GM18502 (cell line): ENCODE results near the gene SORT1.
"Not testable (repeated sequence)": the region's sequence is repeated elsewhere in the genome, so short reads cannot be mapped to it uniquely, and the experiment has no call there.

Source experiments
- ATAC-seq: cut with Tn5 transposase; IDR thresholded peaks from one replicate; pipeline ENCODE4 v1.9.1; 2021; ENCODE audit warnings: mild to moderate bottlenecking; ENCODE audit not compliant: unreplicated experiment, poor library complexity

SORT1 gene

DNA sequence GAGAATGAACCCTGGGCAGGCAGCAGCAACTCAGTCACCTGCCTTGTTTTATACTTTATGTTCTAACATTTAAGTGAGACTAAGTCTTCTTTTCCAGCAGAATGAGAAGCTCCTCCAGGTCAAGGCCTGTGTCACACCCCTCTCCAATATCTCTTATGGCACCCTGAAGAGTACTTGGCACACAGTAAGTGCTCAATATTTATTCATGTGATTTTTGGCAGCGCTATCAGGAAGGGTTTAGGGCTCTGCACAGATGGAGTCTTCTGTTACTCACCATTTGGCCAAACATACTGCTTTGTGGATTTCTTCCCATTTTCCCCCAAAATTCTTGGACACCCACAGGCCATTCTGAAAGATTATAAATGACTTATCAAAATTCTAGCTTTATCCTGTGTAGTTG, 47.1 kb downstream of the SORT1 start:
- ATAC-seq, result no peak

DNA sequence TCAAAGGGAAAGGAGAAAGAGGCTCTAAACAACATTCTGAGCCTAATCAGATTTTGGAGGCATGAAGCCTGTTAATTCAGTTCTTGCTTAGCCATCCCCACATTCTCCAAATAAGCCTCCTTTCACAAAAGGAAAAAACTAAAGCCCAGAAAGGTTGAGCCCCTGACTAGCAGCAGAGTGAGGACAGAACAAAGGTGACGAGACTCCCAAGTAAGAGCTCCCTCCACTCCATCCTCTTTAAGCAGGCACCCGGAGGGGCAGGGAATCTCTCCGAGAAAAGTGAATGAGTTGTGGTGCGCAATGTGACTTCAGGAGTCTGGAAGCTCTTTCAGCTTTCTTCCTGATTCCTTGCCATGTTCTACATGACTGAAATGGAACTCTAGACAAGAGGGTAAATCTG, 47.5 kb downstream of the SORT1 start:
- ATAC-seq, result no peak

DNA sequence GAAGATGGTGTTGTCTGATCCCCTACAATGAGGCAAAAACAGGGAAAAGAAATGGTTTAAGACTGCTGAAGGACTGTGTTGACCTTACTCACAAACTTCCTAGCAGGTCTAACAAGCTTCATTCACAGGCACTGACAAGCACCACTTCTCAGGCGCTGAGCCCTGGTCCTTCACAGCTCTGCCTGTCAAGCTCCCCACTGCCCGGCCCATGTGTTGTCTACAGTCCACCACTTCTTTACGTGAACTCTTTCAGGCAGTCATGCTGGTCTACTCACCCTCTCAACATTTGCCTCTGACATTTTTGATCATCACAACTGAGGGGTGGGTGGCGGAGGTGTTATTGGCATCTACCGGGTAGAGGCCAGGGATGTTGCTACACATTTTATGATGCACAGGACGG, 50.2 kb downstream of the SORT1 start:
- ATAC-seq, result no peak

DNA sequence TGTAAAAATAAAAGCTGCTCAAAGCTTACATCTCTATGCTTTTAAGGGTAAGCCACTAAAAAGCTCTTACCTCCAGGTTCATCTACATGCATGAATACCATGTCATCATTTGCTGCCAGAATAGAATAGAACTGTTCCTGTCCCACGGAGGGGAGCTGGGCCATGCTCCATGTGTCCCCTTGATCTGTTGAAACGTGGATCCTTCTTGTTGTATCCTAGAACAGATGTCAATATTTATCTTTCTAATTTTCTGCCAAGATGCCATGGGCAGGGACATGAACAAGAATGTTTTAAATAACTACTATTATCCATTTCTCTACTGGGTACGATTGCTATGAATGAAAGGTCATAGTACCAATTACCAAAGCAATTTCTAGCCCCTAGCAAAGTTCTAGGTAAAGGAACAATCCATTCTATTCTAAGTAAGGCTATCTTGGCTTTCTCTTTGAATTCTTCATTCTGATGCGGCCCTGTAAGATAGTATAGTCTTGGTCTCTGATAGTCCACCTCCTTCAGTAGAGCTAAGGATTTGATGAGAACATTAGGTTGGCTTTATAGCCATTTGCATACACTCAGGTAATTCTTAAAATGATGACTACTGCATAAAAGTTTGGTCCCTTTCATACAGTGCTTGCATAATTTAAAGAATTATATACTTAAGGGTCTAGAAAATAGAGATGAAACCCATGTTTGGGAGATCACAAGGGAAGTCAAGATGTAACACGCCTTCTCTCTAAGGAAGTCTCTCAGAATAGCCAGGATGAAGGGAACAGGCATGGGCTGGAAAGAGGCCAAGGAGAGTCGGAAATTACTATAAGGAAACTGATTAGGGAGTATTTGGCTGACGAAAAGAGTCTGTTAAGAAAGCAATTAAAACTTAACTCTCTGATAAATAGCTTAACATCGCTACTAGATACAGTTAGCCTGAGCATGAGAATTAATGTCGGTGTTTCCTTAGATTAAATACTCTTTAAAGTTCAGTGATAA, 55.5 kb downstream of the SORT1 start:
- ATAC-seq, result no peak

DNA sequence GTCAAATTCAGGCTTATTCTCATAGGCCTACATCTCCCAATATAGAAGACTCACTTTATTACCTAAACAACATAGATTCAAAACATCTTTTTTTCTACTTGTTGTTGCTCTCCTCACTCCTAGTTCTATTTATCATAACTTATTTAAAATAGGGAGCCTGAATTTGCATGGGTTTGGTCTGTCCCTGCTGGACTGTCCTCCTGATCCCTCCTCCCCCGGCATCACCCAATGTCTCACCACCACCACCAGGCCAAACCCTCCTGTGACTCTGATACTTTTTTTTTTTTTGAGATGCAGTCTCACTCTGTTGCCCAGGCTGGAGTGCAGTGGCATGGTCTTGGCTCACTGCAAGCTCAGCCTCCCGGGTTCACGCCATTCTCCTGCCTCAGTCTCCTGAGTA, 59.1 kb downstream of the SORT1 start:
- no peak for ATAC-seq

DNA sequence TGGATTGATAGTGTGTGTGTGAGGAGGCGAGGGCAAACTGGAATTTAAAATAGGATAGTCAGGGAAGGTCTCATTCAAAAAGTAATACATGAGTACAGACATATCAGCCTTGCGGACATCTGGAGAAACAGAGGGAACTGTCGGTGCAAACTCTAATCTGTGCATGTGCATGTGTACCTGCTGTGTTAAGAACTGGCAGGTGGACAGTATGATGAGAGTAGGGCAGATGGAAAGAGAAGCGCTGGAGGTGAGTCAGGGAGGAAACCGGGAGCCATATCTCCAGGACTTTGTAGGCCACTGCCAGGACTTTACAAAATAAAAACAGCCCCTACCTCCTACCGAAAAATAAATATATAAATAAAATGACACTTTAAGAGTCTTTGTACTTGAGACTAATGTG, 59.6 kb downstream of the SORT1 start:
- no peak for ATAC-seq

DNA sequence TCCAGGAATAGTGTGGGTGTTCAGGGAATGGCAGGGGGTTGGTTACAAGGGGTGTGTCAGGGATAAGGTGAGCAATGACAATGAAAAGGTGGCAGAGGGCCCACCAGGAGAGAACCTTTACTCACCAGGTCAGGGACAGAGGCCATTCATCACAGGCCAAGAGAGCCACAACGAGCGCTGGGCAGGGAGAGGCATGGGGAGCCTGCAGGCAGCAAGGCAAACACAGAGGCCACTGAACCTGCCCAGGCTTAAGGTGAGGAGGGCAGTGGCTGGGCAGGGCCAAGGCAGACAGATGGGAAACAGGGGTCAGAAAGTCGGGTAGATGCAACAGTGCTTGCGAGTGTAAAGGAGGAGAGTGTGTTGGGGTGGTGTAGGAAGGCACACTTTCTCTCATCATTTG, 62.6 kb downstream of the SORT1 start:
- no peak for ATAC-seq

DNA sequence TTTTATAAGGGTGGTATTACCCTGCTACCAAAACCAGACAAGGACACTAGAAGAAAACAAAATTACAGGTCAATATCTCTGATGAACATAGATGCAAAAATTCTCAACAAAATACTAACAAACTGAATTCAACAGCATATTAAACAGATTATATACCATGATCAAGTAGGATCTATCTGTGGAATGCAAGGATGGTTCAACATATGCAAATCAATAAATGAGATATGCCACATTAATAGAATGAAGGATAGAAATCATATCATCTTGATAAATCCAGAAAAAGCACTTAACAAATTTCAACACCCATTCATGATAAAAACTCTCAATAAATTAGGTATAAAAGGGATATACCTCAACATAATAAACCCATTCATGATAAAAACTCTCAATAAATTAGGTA, 66.6 kb downstream of the SORT1 start:
- no peak for ATAC-seq

DNA sequence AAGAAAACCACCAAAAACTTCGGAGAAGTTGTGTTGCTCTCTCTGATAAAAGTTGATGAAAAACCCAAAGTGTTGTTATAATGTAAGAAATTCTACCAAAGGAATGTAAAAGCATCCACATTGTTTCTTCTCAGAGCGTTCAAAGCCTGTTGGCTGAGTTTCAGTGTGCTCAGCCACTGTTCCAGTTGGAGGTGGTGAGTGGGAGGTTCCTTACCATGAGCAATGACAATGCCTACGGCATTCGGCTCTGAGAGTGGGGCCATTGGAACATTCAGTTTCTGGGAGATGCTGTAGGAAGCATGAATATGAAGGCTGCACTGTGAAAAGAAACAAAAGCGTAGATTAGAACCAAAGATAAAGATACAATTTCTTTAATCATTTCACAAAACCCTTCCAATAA, 70.4 kb downstream of the SORT1 start:
- ATAC-seq, result no peak

DNA sequence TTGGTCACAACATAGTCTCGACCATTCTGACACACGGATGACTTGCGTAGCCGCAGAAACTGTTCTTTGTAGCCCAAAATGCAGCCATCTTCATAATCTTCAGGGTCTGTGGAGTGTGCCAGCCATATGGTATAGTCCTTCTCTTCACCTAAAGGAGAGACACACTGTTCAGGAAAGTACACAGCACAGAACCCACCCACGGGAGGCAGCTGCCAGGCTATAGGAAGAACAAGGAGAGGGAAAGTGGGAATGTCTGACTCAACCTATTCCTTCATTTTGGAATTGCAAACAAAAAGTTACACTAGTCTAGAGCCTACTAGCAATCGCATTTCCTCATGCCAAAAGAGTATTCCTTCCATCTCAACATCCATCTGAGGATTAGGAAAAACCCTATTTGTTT, 74.7 kb downstream of the SORT1 start:
- no peak for ATAC-seq

DNA sequence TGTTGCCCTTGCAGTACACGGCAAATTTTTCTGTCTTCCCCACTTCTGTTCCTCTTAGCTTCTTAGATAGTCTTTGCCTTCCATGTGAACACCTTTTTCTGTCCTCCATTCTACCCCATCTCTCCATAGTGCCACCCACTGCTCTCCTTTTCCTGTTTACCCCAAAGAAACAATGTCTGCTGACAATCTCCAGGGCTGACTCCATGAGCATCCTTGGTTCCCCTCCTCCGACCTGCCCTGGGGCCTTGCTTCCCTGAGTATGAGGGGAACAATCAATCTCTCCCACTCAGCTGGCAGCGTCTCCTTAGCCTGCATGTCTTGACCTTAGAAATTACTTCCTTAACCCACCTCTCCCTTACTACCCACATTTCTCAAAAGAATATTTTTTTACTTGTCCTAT, 78.6 kb downstream of the SORT1 start:
- ATAC-seq, result no peak

DNA sequence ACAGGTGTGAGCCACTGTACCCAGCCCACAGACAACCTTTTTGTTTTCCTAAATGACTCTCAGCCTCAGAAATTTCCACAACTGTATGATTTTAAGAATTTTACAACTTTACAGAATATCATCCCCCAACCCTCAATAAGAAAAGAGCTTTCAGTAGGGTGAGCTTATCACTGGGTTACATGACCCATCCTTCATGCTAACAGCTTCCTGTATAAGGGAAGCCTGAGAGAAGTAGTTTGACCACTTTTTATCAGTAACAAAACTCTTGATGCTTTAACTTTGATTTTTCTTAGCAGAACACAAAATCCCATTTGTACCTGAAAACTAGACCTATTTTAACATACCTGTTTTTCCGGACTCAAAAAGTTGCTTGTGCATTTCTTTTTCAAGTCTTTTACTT, 81.2 kb downstream of the SORT1 start:
- no peak for ATAC-seq

DNA sequence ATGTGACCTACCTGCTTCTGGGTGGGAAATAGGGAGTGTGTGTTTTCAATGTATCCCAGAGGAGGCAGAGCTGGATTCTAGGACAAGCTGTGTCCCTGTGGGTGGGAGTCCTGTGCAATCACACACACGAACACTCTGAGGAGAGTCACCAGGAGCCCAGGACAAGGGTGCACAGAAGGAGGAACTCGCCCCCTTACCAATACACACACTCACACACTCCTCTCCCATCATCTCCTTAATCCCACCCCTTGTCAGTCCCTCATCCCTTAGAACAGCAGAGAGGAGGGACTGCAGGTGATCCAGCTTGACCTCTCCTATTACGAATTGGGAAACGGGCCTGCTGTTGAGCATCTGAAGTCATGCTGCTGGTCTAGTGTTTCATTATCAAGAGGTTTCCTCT, 82.4 kb downstream of the SORT1 start:
- ATAC-seq, result no peak

DNA sequence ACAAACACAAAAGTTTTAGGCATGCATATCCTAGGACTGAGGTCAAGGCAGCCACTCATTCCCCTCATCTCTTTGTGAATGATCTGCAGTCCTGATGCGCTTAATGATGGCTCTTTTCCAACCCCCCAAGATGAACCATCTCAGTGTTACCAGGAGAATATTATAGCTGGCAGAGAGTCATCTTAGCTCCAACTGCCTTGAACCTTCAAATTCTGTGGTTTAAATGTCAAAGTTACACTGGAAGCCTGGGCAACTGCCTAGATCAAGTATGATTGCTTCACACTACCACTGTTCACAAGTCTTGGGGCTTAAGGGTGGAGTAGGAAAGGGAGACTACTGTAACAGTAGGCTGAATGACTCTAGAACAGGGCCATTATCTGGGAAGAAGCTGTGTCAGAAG, 82.9 kb downstream of the SORT1 start:
- no peak for ATAC-seq

DNA sequence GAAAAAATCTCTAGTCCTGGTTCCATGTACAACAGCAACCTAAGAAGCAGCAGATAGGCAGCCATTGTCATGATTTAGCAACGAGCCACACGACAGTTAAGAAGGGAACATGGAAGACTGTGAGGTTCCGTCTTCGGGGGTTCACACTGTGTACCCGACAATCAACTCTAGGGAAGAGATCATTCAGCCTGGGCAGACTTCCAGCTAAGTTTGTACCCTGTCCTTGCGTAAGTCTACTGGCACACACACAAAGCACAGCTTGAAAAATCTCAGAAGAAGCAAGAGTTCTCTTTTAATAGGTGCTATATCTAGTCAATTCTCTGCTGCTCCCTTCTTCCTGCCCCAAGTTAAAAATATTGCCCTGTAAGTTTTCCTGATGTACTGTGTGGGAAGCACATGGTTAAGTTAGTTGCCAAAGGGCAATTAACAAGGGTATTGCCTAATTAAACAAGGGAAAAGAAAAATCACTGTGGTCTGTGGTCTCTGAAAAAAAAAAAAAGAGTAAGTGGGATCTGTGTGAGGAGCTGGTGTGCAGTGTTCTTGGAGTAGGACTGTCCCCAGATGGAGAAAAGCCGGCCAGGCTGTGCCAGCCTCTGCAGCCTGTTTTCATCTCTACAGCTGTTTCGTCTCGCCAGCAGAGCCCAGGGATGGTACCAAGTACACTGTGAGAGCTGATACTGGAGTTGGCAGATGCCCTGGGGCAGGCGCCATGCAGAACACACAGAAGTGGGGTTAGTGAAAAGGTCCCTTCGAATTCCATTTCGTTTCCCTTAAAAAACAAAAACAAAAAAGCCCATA, 84.5 kb downstream of the SORT1 start:
- no peak for ATAC-seq

DNA sequence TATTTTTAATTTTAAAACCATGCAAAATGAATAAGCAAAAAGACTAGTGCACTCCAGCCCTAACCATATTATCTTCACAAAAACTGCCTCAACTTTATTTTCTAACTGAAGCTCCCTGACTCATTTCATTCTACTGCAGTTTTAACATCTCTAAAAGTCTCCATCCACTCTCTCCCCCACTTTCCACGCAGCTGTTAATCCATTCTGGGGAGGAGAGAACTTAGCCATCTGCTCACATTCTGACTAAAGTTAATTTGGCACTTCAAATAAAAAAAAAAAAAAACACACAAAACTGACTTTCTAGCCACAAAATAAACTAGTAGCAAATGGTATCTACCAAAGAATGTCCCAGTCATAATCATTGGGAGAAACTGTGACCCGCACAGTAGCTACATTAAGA, 85.5 kb downstream of the SORT1 start:
- no peak for ATAC-seq

DNA sequence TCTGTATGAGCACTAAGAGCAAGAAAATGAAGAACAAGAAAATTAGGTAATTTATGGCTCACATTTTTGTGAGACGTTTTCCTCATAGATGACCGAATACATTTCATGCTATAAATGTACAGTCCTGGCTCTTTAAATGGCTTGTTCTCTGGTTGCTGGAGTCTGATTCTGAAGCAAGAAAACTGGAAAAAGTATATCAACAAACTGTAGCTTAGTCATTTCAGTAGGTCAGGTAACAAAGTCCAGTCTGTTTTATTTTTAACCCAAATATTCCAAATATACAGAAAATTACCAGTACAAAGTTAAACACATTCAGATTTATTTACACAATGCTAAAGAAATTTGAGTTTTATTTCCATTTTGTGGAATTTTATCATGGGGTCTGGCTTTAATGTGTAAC, 88.4 kb downstream of the SORT1 start:
- no peak for ATAC-seq

DNA sequence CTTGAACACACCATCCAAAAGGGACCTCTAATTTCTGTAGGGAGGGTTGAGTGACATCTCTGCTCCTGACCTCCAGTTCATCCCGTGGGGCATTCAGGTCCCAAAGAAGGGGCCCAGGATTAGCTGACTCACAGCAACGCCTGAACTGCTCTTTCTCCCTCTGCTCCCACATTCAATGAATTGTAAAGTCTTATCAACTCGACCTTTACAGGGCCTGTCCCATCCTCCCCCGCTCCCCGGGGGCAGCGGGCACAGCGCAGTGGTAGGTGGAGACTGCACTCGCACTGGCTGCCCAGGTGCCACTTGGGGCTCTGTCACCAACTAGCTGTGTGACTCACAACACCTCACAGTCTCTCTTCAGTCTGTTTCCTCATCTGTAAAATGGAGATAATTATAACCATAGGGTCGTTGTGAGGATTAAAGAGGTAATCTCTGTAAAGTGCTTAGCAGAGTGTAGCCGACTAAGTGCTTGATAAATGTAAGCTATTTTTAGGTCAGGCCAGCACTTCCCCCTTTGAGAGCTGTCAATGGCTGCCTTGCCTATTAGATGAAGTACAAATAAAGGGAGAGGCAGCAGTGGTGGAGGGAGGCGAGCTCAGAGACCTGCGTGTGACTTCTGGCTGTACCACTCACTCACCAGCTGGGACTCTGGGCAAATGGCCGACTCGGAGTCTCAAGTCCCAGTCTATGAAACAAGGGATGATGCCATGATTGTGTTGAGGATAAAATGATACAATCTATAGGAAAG, 90.3 kb downstream of the SORT1 start:
- no peak for ATAC-seq

DNA sequence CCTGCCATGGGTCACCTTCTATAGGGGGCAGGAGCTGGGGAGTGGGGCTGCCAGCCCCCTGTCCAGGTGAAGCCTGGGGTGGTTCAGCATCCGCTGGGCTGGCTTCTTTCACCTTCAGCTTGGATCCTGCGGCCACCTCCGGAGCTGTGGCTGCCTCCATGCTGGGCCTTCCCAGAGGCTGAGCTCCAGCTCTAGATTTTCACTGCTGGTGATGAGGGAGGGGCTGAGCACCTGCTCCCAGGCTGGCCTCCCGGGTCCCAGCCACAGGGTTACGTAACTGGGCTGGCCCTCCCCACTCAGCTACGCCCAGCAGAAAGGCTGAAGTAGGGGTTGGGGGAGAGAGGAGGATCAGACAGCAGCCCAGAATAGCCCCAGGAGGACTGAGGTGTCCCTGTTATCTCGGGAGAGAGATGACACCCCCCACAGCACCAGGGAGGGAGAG, 90.9 kb downstream of the SORT1 start, which contains the start of gene MYBPHL:
MYBPHL (minus strand) TSS at position 180 of the 442 bp plus-strand sequence; CDS start at position 160, 20 bp downstream.
- ATAC-seq, result no peak

DNA sequence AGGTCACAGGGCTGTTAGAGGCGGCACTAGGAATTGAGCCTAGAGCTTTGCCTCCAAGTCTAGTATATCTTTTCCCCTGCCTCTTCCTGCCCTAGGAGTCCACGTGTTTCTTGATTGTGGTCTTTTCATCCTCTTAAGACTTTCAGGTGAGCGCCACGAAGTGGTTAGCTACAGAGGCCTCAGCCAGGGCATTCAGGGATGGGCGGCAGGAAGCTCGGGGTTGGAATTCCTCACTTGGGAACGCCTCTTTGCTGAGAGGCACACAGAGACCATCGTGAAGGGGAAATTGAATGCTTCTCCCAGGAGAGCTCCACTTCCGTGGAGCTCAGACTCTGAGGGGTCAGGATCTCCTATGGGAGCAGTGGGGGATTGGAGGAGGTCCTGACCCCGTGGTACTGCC, 91.7 kb downstream of the SORT1 start:
- ATAC-seq, result not testable (repeated sequence)
